Keratinocyte (primary cell): ENCODE results near the gene SECTM1. TPM values are rescaled to one million over a fixed set of nuclear protein-coding genes. Genes with fewer than 3 reads are reported as not detected.

ENCODE experiments used
- DNase-seq: peaks from one replicate; pipeline ENCODE4 v3.0.0-alpha.2; 2011; ENCODE audit warnings: low read depth, missing footprints, low spot score
- FAIRE-seq: peaks from 2 replicates; lab custom pipeline; 2011; peaks lifted over from hg19 to GRCh38; lab: Jason Lieb, UNC
- H2AFZ ChIP-seq: 2 replicates; pipeline ENCODE4 v1.6.0; 2012; ENCODE audit warnings: low read length, control low read depth, inconsistent platforms; ENCODE audit not compliant: control insufficient read depth
- H3K27ac ChIP-seq: 2 replicates; pipeline ENCODE4 v1.5.1; 2011; ENCODE audit warnings: low read length; ENCODE audit not compliant: control insufficient read depth, insufficient read depth
- H3K27me3 ChIP-seq: 3 replicates; pipeline ENCODE4 v1.6.0; 2011; ENCODE audit warnings: low read length; ENCODE audit not compliant: control insufficient read depth, insufficient read depth; ENCODE audit errors: extremely low read depth
- H3K36me3 ChIP-seq, 2 experiments: 2 replicates in 1 of 2; 3 replicates in 1 of 2; pipeline ENCODE4 v1.5.1; 2011; ENCODE audit warnings: low read length in 2 of 2, mild to moderate bottlenecking in 1 of 2; ENCODE audit not compliant: control insufficient read depth in 2 of 2, insufficient read depth in 2 of 2; ENCODE audit errors: extremely low read depth in 1 of 2
- H3K4me1 ChIP-seq: 3 replicates; pipeline ENCODE4 v1.5.1; 2011; ENCODE audit warnings: low read length; ENCODE audit not compliant: control insufficient read depth, insufficient read depth; ENCODE audit errors: extremely low read depth
- H3K4me2 ChIP-seq: 3 replicates; pipeline ENCODE4 v1.6.0; 2011; ENCODE audit warnings: low read depth, low read length; ENCODE audit not compliant: control insufficient read depth, insufficient read depth; ENCODE audit errors: extremely low read depth
- H3K4me3 ChIP-seq, 3 experiments: fragments of 200-600 bp in 1 of 3; sonication (generic) in 1 of 3; 2 replicates in 2 of 3; 3 replicates in 1 of 3; pipeline ENCODE4 v1.5.1; 2011 to 2016; ENCODE audit warnings: low read length in 3 of 3, mild to moderate bottlenecking in 3 of 3, control low read depth in 2 of 3, inconsistent platforms in 1 of 3, low read depth in 1 of 3, mixed read lengths in 1 of 3, mixed run types in 1 of 3, moderate library complexity in 1 of 3; ENCODE audit not compliant: control insufficient read depth in 2 of 3, insufficient read depth in 2 of 3; ENCODE audit errors: extremely low read depth in 1 of 3
- H3K79me2 ChIP-seq: 2 replicates; pipeline ENCODE4 v1.6.0; 2012; ENCODE audit warnings: low read length; ENCODE audit not compliant: control insufficient read depth, insufficient read depth
- H3K9ac ChIP-seq: 3 replicates; pipeline ENCODE4 v1.6.0; 2011; ENCODE audit warnings: low read length; ENCODE audit not compliant: control insufficient read depth, insufficient read depth; ENCODE audit errors: extremely low read depth
- H3K9me1 ChIP-seq: 3 replicates; pipeline ENCODE4 v1.6.0; 2011; ENCODE audit warnings: low read length; ENCODE audit not compliant: control insufficient read depth, insufficient read depth; ENCODE audit errors: extremely low read depth
- H3K9me3 ChIP-seq: 2 replicates; pipeline ENCODE4 v1.5.1; 2012; ENCODE audit warnings: low read depth, low read length; ENCODE audit not compliant: control insufficient read depth
- H4K20me1 ChIP-seq: 3 replicates; pipeline ENCODE4 v1.6.0; 2011; ENCODE audit warnings: low read length; ENCODE audit not compliant: control insufficient read depth, insufficient read depth; ENCODE audit errors: extremely low read depth
- EZH2 ChIP-seq: IDR thresholded peaks from one replicate; pipeline ENCODE4 v1.6.1; 2012; ENCODE audit warnings: inconsistent platforms, mild to moderate bottlenecking, low read length, moderate library complexity
- dilution Hi-C: fragments of 300-500 bp; cut with MboI; formaldehyde crosslinking; loops from one replicate; pipeline ENCODE4 v1.7.0; 2020; ENCODE audit warnings: low sequenced_read_pairs; ENCODE audit not compliant: extremely low pct_ligation_motif_present
- polyA plus RNA-seq, 5 experiments: library from polyadenylated mRNA; depleted of rRNA in 3 of 5; stranded (reverse) in 3 of 5; stranded (forward) in 1 of 5; unstranded in 1 of 5; fragments of >200 nt; gene quantifications; 1 replicate in 1 of 5; 2 replicates in 3 of 5; 3 replicates in 1 of 5; pipeline versions ENCODE4 v1.2.1 to v1.2.3, GENCODE V29; 2011 to 2012; ENCODE audit warnings: missing spikeins in 2 of 5, low read depth in 1 of 5, low replicate concordance in 1 of 5
- TF ChIP-seq, protein P1 (sequence below), 3 experiments: IDR thresholded peaks in 1 of 3; conservative IDR thresholded peaks in 1 of 3; optimal IDR thresholded peaks in 1 of 3; 2 replicates in 2 of 3; 3 replicates in 1 of 3; pipeline versions ENCODE3 to v1.5.1; 2011; ENCODE audit warnings: low read length in 3 of 3, mild to moderate bottlenecking in 3 of 3, moderate library complexity in 2 of 3, control low read depth in 1 of 3, inconsistent platforms in 1 of 3; ENCODE audit not compliant: insufficient read depth in 2 of 3; ENCODE audit errors: extremely low read depth in 1 of 3

Gene SECTM1
- polyA plus RNA-seq, 1 donor (not counting 4 experiments of a cell fraction or from before 2014, with no cell fraction given): 2.0 TPM

GRCh38 chr17:82327289-82327688 lies 6.3 kb downstream of the SECTM1 start:
- H3K36me3 ChIP-seq: no peaks in the 10 kb centered on the region
- FAIRE-seq (no peak), DNase-seq (no peak)
- peaks cover 2% of the 10 kb centered on the region for H3K9me1 ChIP-seq
- H4K20me1 ChIP-seq: peaks cover 3% of the 10 kb centered on the region
- peaks cover 35% of the 10 kb centered on the region for H3K27me3 ChIP-seq
- H3K9ac ChIP-seq: no peak overlapping the region
- H2AFZ ChIP-seq: no peak overlapping the region
- dilution Hi-C loops: no loop called here
- no peaks in the 10 kb centered on the region for H3K9me3 ChIP-seq
- no peak overlapping the region for H3K4me3 ChIP-seq
- H3K4me2 ChIP-seq: no peak overlapping the region
- TF ChIP-seq EZH2: no peak
- TF ChIP-seq, protein P1, sequence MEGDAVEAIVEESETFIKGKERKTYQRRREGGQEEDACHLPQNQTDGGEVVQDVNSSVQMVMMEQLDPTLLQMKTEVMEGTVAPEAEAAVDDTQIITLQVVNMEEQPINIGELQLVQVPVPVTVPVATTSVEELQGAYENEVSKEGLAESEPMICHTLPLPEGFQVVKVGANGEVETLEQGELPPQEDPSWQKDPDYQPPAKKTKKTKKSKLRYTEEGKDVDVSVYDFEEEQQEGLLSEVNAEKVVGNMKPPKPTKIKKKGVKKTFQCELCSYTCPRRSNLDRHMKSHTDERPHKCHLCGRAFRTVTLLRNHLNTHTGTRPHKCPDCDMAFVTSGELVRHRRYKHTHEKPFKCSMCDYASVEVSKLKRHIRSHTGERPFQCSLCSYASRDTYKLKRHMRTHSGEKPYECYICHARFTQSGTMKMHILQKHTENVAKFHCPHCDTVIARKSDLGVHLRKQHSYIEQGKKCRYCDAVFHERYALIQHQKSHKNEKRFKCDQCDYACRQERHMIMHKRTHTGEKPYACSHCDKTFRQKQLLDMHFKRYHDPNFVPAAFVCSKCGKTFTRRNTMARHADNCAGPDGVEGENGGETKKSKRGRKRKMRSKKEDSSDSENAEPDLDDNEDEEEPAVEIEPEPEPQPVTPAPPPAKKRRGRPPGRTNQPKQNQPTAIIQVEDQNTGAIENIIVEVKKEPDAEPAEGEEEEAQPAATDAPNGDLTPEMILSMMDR (optimal IDR thresholded peaks at IDR 0.05 in 1 of 3, IDR thresholded peaks at IDR 0.05 in 1 of 3, conservative IDR thresholded peaks at IDR 0.05 in 1 of 3; ENCODE audit: extremely low read depth in 1 of 3, insufficient read depth in 2 of 3, low read length in 3 of 3): no peak
- H3K27ac ChIP-seq: no peak overlapping the region
- H3K79me2 ChIP-seq: no peaks in the 10 kb centered on the region
- H3K4me1 ChIP-seq: peaks cover 22% of the 10 kb centered on the region

- TF ChIP-seq, protein P1 (optimal IDR thresholded peaks at IDR 0.05 in 1 of 3, IDR thresholded peaks at IDR 0.05 in 1 of 3, conservative IDR thresholded peaks at IDR 0.05 in 1 of 3; ENCODE audit: extremely low read depth in 1 of 3, insufficient read depth in 2 of 3, low read length in 3 of 3): no peak
- TF ChIP-seq EZH2: no peak
- H3K27ac ChIP-seq: no peak overlapping the region
- FAIRE-seq: no peak
- peaks cover 3% of the 10 kb centered on the region for H4K20me1 ChIP-seq
- H3K4me2 ChIP-seq: no peak overlapping the region
- no peak overlapping the region for H2AFZ ChIP-seq
- dilution Hi-C loops: no loop called here
- H3K9me3 ChIP-seq: no peaks in the 10 kb centered on the region
- H3K79me2 ChIP-seq: no peaks in the 10 kb centered on the region
- no peak overlapping the region for H3K9ac ChIP-seq
- peaks cover 29% of the 10 kb centered on the region for H3K27me3 ChIP-seq
- H3K4me1 ChIP-seq: peaks cover 13% of the 10 kb centered on the region
- H3K4me3 ChIP-seq: no peak overlapping the region
- no peaks in the 10 kb centered on the region for H3K36me3 ChIP-seq
- H3K9me1 ChIP-seq: peaks cover 2% of the 10 kb centered on the region
- no peak for DNase-seq
Observed at GRCh38 chr17:82325286-82326180, 8.0 kb downstream of the SECTM1 start.
